ENCODE results near the gene TPT1.
A peak's percentile ranks its signal among the peaks of the same experiment; 100 is the strongest.

The TPT1 gene

DNA sequence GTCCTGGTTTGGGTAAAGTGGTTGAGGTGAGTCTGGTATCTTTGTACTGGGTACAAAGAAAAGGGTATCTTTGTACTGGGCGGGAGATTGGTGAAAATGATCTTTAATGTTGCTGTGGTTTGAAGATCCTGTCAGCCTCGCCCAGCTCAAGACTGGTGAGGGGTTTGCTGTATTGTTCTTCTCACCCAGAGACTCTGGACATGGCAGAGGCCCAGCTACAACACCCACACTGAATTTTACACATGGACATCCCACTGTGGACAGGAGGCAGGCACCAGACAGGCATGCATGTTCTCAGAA, 42.8 kb downstream of the TPT1 start:
- no peak overlapping the region for H3K4me3 ChIP-seq (ENCODE audit: low read depth, low read length)
- DNase-seq (ENCODE audit: low read depth), result no peak
- no peak for TF ChIP-seq CTCF (conservative IDR thresholded peaks at IDR 0.05; ENCODE audit: low read depth, low read length)

DNA sequence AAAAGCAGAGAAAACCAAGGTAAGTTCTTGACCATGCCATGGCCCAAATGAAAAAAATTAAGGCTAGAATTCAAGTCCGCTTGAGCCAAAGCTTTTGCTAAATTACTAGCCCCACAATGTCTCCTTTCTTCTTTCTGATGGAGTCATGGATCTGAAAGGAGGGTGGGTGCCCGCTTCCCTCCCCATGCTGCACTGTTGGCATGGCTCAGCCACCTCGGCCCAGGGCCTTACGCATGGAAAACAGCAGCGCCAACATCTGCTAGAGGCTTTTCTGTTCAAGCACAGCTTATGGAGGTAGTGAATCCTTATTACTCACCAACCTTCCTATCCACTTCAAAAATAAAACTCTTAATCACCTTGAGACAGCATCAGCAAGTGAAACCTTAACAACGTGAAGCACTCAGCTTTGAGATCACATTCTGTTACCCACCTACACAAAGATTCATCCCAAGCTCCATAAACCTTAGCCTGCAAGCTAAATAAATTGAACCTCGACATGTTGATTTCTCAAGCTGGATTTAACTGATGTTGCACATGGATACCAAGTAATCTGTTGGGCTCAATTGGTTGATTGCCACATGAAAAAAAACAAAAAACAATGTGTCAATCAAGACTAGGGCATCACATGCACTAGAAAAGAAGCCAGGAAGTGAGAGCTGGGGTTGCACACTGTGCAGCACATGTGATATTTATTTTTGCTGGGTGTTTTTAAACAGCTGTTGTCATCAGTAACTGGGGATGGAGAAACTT, 43.4 kb downstream of the TPT1 start:
- no peak overlapping the region for H3K4me3 ChIP-seq (ENCODE audit: low read depth, low read length)
- DNase-seq (ENCODE audit: low read depth), result peak; percentile 41
- no peak for TF ChIP-seq CTCF (conservative IDR thresholded peaks at IDR 0.05; ENCODE audit: low read depth, low read length)

DNA sequence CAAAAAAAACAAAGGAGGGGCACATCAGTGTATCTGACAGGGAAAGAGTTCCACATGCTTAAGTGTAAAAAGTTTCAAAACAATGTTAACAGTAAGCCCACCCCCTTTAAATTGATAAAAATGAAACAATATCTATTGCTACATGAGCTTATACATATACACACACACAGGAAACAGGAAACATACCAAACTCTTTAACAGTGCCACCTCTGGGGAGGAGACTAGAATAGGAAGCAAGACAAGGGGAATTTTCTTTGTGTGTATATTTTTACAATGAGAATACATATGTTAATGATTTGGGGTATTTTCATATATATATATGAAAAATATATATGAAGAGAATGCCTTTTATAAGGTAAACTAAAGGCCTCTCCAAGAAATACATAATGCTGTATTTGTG, 44.7 kb downstream of the TPT1 start:
- DNase-seq (ENCODE audit: low read depth), result peak; percentile 60
- H3K4me3 ChIP-seq (ENCODE audit: low read depth, low read length), result no peak overlapping the region
- TF ChIP-seq CTCF (conservative IDR thresholded peaks at IDR 0.05; ENCODE audit: low read depth, low read length), result no peak

GRCh38 chr13:45295536-45295935, 45.4 kb downstream of the TPT1 start:
- DNase-seq (ENCODE audit: low read depth), result peak; percentile 97
- no peak overlapping the region for H3K4me3 ChIP-seq (ENCODE audit: low read depth, low read length)
- TF ChIP-seq CTCF (conservative IDR thresholded peaks at IDR 0.05; ENCODE audit: low read depth, low read length), result no peak

DNA sequence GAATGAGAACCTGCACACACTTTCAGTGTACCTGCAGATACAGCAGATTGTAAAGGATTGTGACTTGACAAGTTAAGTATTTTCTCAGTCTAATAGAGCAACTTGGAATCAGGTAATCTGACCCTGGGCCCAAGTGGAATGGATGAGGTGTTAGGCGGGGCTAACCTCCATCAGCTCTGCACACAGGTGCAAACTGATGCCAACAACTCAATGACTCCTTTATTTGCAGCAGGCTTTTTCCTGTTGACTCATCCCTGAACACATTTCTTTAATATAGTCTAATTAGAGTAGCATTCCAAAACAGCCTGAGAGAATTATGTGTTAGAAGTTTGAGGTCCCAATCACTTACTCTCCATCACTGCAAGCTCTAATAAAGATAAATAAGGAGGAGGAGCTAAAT, 48.8 kb downstream of the TPT1 start:
- TF ChIP-seq CTCF (conservative IDR thresholded peaks at IDR 0.05; ENCODE audit: low read depth, low read length), result no peak
- H3K4me3 ChIP-seq (ENCODE audit: low read depth, low read length), result no peak overlapping the region
- DNase-seq (ENCODE audit: low read depth), result no peak

DNA sequence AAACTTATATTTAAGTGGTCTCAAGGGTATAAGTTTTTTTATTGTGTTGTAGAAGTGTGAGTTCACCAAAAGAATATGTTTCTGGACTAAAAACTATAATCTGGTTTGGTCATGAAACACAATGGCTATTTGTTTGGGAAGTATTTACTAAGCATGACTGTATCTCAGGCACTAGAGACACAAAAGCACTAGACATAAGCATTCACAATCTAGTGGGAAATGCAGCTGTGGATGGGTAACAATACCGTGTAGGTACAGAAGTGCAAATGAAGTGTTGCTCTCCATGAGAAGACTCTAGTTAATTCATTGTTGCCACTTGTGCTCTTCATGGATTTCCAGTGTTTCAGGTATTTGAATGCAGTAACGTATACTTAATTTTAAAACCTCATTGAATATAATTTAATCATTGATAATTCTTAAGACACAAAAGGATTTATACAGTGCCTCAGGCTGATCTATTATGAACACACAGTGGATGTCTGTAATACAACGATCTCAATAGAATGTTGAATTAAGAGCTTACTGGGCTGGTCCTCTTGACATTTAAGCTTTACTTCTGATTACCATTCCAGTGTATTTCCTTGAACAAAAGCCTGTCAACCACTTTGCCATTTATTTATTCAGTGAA, 50.9 kb downstream of the TPT1 start:
- no peak for TF ChIP-seq CTCF (conservative IDR thresholded peaks at IDR 0.05; ENCODE audit: low read depth, low read length)
- no peak for DNase-seq (ENCODE audit: low read depth)
- no peak overlapping the region for H3K4me3 ChIP-seq (ENCODE audit: low read depth, low read length)
